ENCODE data around the gene TRIO.

Gene TRIO

GRCh38 chr5:14458414-14458813, 315.3 kb downstream of the TRIO start:
- DNase-seq (ENCODE audit: low read depth in 1 of 2, low spot score in 1 of 2), result no peak
- in situ Hi-C loops (cut with HindIII; ENCODE audit: low pct_unique_long_range_greater_than_20kb, low sequenced_read_pairs), result no loop called here
- TF ChIP-seq JUND (IDR thresholded peaks at IDR 0.05; ENCODE audit: low read depth), result no peak

- no peak for TF ChIP-seq JUND (IDR thresholded peaks at IDR 0.05; ENCODE audit: low read depth)
- no peak for DNase-seq (ENCODE audit: low read depth in 1 of 2, low spot score in 1 of 2)
These were observed 317.8 kb downstream of the TRIO start for GRCh38 chr5:14460844-14461398.

GRCh38 chr5:14462681-14463080, 319.5 kb downstream of the TRIO start:
- in situ Hi-C loops (cut with HindIII; ENCODE audit: low pct_unique_long_range_greater_than_20kb, low sequenced_read_pairs), result no loop called here
- no peak for TF ChIP-seq JUND (IDR thresholded peaks at IDR 0.05; ENCODE audit: low read depth)
- no peak for DNase-seq (ENCODE audit: low read depth in 1 of 2, low spot score in 1 of 2)

More at GRCh38 chr5:14460844-14461398, 317.8 kb downstream of the TRIO start:
- in situ Hi-C loops (cut with HindIII; ENCODE audit: low pct_unique_long_range_greater_than_20kb, low sequenced_read_pairs), result no loop called here

- in situ Hi-C loops (cut with HindIII; ENCODE audit: low pct_unique_long_range_greater_than_20kb, low sequenced_read_pairs), result no loop called here
- no peak for DNase-seq (ENCODE audit: low read depth in 1 of 2, low spot score in 1 of 2)
- TF ChIP-seq JUND (IDR thresholded peaks at IDR 0.05; ENCODE audit: low read depth), result no peak
These were observed 320.5 kb downstream of the TRIO start for GRCh38 chr5:14463629-14464028.

GRCh38 chr5:14464096-14464495, 321.0 kb downstream of the TRIO start:
- in situ Hi-C loops (cut with HindIII; ENCODE audit: low pct_unique_long_range_greater_than_20kb, low sequenced_read_pairs), result no loop called here
- DNase-seq (ENCODE audit: low read depth in 1 of 2, low spot score in 1 of 2), result no peak
- TF ChIP-seq JUND (IDR thresholded peaks at IDR 0.05; ENCODE audit: low read depth), result no peak

GRCh38 chr5:14464671-14465070, 321.5 kb downstream of the TRIO start:
- TF ChIP-seq JUND (IDR thresholded peaks at IDR 0.05; ENCODE audit: low read depth), result no peak
- DNase-seq (ENCODE audit: low read depth in 1 of 2, low spot score in 1 of 2), result no peak
- in situ Hi-C loops (cut with HindIII; ENCODE audit: low pct_unique_long_range_greater_than_20kb, low sequenced_read_pairs), result no loop called here

- no peak for TF ChIP-seq JUND (IDR thresholded peaks at IDR 0.05; ENCODE audit: low read depth)
- DNase-seq (ENCODE audit: low read depth in 1 of 2, low spot score in 1 of 2), result no peak
- in situ Hi-C loops (cut with HindIII; ENCODE audit: low pct_unique_long_range_greater_than_20kb, low sequenced_read_pairs), result no loop called here
These were observed 322.0 kb downstream of the TRIO start for GRCh38 chr5:14465116-14465515.

GRCh38 chr5:14465776-14466175, 322.6 kb downstream of the TRIO start:
- no peak for DNase-seq (ENCODE audit: low read depth in 1 of 2, low spot score in 1 of 2)
- in situ Hi-C loops (cut with HindIII; ENCODE audit: low pct_unique_long_range_greater_than_20kb, low sequenced_read_pairs), result no loop called here
- TF ChIP-seq JUND (IDR thresholded peaks at IDR 0.05; ENCODE audit: low read depth), result no peak

- TF ChIP-seq JUND (IDR thresholded peaks at IDR 0.05; ENCODE audit: low read depth), result no peak
- DNase-seq (ENCODE audit: low read depth in 1 of 2, low spot score in 1 of 2), result no peak
- in situ Hi-C loops (cut with HindIII; ENCODE audit: low pct_unique_long_range_greater_than_20kb, low sequenced_read_pairs), result no loop called here
These were observed 324.1 kb downstream of the TRIO start for GRCh38 chr5:14467251-14467650.

GRCh38 chr5:14467886-14468285, 324.7 kb downstream of the TRIO start:
- no peak for TF ChIP-seq JUND (IDR thresholded peaks at IDR 0.05; ENCODE audit: low read depth)
- in situ Hi-C loops (cut with HindIII; ENCODE audit: low pct_unique_long_range_greater_than_20kb, low sequenced_read_pairs), result no loop called here

GRCh38 chr5:14469551-14470377, 326.6 kb downstream of the TRIO start:
- no peak for DNase-seq (ENCODE audit: low read depth in 1 of 2, low spot score in 1 of 2)
- in situ Hi-C loops (cut with HindIII; ENCODE audit: low pct_unique_long_range_greater_than_20kb, low sequenced_read_pairs), result no loop called here
- TF ChIP-seq JUND (IDR thresholded peaks at IDR 0.05; ENCODE audit: low read depth), result no peak

More at GRCh38 chr5:14467886-14468285, 324.7 kb downstream of the TRIO start:
- no peak for DNase-seq (ENCODE audit: low read depth in 1 of 2, low spot score in 1 of 2)

GRCh38 chr5:14471507-14471906, 328.4 kb downstream of the TRIO start:
- TF ChIP-seq JUND (IDR thresholded peaks at IDR 0.05; ENCODE audit: low read depth), result no peak
- in situ Hi-C loops (cut with HindIII; ENCODE audit: low pct_unique_long_range_greater_than_20kb, low sequenced_read_pairs), result no loop called here
- DNase-seq (ENCODE audit: low read depth in 1 of 2, low spot score in 1 of 2), result no peak

GRCh38 chr5:14472986-14473567, 329.9 kb downstream of the TRIO start:
- no peak for TF ChIP-seq JUND (IDR thresholded peaks at IDR 0.05; ENCODE audit: low read depth)
- in situ Hi-C loops (cut with HindIII; ENCODE audit: low pct_unique_long_range_greater_than_20kb, low sequenced_read_pairs), result no loop called here
- DNase-seq (ENCODE audit: low read depth in 1 of 2, low spot score in 1 of 2), result no peak

All from T47D (cell line).